KG1 (cell line): Measurements from ENCODE around the gene SYPL2.

Experiments used
- DNase-seq: peaks from one replicate; lab custom pipeline; 2025; lab: John Stamatoyannopoulos, UW

The SYPL2 gene

GRCh38 chr1:109517337-109517736 lies 51.0 kb downstream of the SYPL2 start:
- DNase-seq: no peak

- DNase-seq: no peak
Observed at GRCh38 chr1:109521002-109521951, 54.9 kb downstream of the SYPL2 start.

GRCh38 chr1:109522026-109522425 lies 55.7 kb downstream of the SYPL2 start:
- DNase-seq: no peak

GRCh38 chr1:109523706-109524105 lies 57.4 kb downstream of the SYPL2 start:
- DNase-seq: no peak

- no peak for DNase-seq
Observed at GRCh38 chr1:109527098-109527811, 60.9 kb downstream of the SYPL2 start.

- no peak for DNase-seq
Observed at GRCh38 chr1:109527846-109528695, 61.7 kb downstream of the SYPL2 start.

- no peak for DNase-seq
Observed at GRCh38 chr1:109528712-109529111, 62.4 kb downstream of the SYPL2 start.

GRCh38 chr1:109529881-109530456 lies 63.6 kb downstream of the SYPL2 start:
- DNase-seq: no peak

- no peak for DNase-seq
Observed at GRCh38 chr1:109530457-109531087, 64.2 kb downstream of the SYPL2 start.

GRCh38 chr1:109531380-109531779 lies 65.0 kb downstream of the SYPL2 start:
- DNase-seq: no peak
